GM18861 (cell line): ENCODE data around the gene PLS3.
"Not testable (repeated sequence)": the region's sequence is repeated elsewhere in the genome, so short reads cannot be mapped to it uniquely, and the experiment has no call there.

Source experiments
- ATAC-seq: cut with Tn5 transposase; IDR thresholded peaks from one replicate; pipeline ENCODE4 v1.9.1; 2021; ENCODE audit not compliant: unreplicated experiment

The PLS3 gene

GRCh38 chrX:115603534-115604074 is 42.6 kb downstream of the PLS3 start:
- no peak for ATAC-seq

- no peak for ATAC-seq
Observed at GRCh38 chrX:115606861-115607260, 45.9 kb downstream of the PLS3 start.

DNA sequence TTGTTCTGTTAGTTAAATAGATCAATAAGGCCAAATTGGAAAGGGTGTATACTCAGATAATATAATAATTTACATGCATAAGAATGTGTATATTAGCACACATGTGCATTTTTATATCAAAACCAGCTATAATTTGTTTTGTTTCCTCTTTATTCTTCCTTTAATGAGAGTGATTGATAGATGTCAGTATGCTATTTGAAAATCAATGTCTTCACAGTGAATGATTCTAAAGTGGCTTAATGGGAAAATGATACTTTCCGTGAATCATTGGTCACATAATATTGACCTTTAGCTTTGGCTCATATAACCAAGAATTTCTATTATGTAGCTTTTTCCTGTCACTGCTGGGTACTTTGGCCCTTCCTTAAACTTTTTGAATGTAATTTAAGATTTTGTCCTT is 48.6 kb downstream of the PLS3 start:
- no peak for ATAC-seq

DNA sequence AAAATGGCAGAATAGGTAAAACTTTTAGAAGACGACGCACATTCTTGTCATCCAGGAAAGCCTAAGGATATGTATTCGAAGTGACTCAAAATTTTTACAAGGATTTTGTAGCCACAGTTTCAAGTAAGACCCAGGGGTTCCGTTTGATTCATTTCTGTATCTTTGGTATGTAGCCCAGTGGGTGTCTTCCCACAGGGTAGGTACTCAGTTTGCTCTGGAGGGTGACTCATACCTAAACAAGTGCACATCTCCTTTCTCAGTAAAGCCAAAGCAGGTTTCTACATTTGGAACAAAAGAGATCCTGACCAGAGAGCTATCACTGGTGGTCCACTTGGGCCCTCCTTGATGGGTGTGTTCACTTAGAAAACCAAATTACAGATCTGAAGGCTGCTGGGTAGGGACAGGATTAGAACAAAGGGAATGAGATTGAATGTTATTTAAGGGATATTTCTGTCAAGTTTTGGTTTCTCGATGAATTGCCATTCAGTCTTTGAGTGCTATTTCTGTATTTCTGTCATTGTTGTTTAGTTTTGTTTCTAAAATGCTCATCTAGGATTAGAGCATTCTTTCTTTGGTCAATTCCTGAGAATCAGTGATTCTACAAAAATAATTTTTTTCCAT is 56.1 kb downstream of the PLS3 start:
- ATAC-seq, result no peak

- ATAC-seq, result no peak
Observed at GRCh38 chrX:115622534-115622933, 61.6 kb downstream of the PLS3 start.

DNA sequence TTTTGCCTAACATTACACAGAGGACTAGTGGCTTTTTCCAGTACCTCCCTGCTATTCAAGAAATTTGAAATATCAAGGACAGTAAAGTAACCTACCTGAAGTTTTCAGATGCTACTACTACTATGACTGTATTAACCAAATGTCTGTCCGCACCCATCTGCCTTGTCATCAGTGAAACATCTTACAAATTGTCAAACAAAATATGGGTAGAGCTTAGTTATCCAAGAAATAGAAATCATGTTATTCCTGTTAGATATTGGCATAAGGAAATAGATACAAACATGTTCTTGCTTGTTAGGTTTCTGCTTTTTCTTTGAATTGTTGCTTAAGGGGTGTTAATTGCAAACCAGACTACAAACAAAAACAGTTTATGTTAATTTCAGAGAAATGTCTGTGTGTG is 63.9 kb downstream of the PLS3 start:
- ATAC-seq, result no peak

DNA sequence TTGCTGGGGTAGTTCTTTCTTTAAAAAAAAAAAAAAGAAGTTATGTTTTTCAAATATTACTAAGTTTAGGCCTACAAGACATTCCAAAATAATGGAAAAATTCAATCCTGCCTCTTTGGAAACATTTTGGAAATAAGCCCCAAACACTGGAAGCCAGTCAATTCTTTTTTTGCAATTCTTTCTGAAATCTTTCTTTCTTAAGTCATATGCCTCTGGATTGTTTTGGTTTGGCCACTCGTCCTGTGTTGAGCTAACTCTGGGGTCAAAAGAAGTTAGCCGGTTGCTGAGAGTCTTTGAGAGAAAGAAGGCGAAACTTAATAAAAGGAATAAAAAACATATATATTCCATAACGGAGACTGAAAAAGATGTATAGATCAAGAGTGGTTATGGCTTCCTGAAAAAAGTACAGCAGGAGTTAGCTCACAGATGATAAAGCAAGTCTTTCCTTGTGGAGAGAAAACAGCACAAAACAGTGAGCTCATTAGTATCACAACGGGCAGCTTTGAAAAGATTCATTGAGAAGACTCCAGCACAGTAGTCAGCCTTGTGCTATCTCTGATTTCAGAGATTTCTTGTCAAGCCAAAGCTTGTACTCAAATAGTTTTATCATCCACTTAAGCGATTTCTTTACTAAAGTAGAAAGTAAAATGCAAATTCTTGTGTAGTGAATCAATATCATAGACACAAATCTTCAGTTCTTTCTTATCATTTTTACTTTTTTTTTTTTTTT is 64.8 kb downstream of the PLS3 start:
- ATAC-seq, result no peak

DNA sequence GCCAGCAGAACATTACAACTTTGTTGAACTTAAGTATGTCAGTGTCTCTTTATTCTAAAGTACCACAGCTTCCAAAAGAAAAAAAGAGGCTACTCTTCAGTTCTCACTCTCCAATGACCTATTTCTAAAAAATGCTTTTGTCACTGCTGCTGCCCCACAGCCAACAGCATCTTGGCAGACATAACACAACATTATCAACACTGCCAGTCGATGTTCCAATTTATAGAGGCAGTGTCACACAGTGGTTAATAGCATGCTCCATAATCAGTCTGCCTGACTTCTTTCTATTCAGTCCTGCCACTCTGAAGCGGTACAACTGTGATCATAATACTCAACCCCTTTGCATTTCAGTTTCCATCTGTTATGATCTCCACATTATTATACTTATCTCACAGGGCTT is 69.2 kb downstream of the PLS3 start:
- ATAC-seq, result no peak

GRCh38 chrX:115632455-115632854 is 71.5 kb downstream of the PLS3 start:
- no peak for ATAC-seq

DNA sequence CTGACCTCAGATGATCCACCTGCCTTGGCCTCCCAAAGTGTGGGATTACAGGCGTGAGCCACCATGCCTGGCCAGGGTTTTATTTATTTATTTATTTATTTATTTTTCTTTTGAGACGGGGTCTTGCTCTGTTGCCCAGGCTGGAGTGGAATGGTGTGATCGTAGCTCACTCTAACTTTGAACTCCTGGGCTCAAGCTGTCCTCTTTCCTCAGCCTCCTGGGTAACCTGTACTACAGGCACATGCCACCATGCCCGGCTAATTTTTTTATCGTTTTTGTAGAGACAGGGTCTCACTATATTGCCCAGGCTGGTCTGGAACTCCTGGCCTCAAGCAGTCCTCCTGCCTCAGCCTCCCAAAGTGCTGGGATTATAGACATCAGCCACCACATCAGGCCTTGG is 72.4 kb downstream of the PLS3 start:
- not testable (repeated sequence) for ATAC-seq

DNA sequence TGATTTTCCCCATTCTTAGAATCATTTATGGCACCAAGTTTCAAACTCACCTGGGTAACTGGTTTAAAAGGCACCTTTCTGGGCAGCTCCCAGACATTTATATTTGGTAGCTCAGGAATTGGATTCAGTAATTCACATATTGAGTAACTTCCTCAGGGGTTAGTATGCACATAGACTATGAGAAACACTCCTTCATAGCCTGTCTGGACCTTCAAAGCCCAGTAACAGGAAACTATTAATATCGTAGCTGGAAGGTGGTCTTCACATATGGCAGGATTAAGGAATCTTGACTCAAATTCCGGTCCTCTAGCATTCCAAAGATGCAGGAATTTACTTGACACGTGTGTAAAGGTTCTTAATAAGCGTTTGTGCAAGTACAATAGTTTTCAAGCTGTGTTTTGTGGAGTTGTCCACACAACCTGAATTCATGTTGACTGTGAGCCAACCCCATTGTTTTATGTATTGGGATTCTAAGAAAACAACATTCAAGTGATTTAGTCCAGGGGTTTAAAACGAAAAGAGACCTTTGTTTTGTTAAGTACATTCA is 78.4 kb downstream of the PLS3 start:
- no peak for ATAC-seq

- no peak for ATAC-seq
Observed at GRCh38 chrX:115642311-115642710, 81.3 kb downstream of the PLS3 start.

GRCh38 chrX:115642895-115643530 is 82.0 kb downstream of the PLS3 start:
- no peak for ATAC-seq

GRCh38 chrX:115644397-115644796 is 83.4 kb downstream of the PLS3 start:
- not testable (repeated sequence) for ATAC-seq

- ATAC-seq, result no peak
Observed at GRCh38 chrX:115649461-115650063, 88.6 kb downstream of the PLS3 start.

DNA sequence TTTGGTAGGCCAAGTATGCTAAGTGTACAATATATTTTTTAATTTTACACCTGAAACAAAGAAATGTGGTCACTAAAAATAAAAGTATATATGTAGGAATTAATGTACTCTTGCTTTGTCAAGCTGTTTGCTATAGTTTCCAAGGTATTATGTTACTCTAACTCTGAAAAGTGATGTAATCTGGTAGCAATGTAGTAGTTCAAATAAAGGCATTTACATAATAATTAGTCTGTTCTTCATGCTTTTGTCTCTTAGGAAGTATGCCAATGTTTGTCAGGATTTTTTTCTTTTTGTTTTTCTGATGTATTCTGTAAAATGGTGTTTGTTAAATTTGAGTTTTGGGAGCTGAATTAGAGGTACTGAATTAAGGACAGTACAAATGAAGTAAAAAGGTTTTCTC is 89.5 kb downstream of the PLS3 start:
- ATAC-seq, result no peak

DNA sequence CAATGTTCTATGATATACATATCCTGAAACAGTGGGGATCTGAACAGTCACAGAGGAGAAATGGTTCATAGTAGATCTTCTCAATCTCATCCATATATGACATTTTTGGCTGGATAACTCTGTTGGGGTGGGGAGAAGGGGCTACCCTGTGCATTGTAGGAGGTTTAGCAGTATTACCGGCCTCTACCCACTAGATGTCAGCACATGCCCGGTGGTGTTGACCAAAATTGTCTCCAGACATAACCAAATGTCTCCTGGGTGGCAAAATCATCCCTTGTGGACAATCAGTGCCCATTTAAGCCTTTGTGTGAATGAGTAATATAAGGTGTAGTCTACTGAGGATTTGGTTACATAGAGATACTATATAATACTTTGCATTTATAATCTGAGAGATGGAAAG is 89.9 kb downstream of the PLS3 start:
- ATAC-seq, result peak; percentile 64

DNA sequence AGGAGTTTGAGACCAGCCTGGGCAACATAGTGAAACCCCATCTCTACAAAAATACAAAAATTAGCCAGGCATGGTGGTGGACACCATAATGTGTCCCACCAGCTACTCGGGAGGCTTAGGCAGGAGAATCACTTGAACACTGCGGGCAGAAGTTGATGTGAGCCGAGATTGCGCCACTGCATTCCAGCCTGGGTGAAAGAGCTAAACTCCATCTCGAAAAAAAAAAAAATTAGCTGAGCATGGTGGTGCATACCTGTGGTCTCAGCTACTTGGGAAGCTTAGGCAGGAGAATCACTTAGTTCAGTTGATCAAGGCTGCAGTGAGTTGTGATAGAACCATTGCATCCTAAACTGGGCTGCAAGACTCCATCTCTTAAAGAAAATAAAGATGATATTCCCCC is 91.2 kb downstream of the PLS3 start:
- ATAC-seq, result no peak

GRCh38 chrX:115665122-115665521 is 104.1 kb downstream of the PLS3 start:
- no peak for ATAC-seq

DNA sequence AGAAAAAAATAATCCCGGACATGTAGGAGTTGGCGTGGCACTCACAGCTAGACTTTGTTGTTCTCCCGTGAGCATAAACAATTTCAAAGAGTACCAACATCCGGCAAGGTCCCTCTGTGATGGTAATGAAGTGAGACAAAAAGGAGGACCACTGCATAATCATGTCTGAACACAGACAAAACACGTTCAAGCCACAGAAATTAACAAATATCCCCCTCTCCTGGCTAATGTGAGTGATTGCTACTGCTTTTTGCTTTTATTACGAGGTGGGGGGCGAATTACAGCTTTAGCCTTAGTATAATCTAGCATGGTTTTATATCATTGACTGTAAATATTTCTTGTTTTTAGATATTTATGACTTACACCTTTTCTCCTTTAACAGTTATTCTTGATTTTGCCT is 118.5 kb downstream of the PLS3 start:
- no peak for ATAC-seq

DNA sequence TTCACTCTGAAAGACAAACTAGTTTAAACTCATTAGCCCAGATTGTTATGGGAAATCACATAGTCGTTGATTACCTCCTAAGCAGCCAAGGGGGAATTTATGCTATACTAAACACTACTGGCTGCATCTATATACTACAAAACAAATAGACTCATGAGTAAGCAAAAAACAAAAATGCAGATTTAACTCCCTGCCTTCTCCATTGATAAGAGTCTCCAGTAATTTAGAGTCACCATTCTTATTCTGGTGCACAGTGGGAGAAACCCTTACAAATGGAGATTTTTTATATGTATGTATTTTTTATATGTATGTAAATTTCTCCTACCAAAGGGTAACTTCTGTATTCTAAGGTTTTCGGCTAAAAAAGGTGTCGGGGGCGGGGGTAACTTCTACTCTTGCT is 126.6 kb downstream of the PLS3 start:
- ATAC-seq, result no peak
